Heart left ventricle (tissue), 16 donors: ENCODE results near the gene MAZ. TPM values are rescaled to one million over a fixed set of nuclear protein-coding genes. Genes with fewer than 3 reads are reported as not detected.

Source experiments
- ATAC-seq, 4 donors: fragments of 200-7000 bp; cut with Tn5 transposase; one replicate each; pipeline ENCODE4 v1.9.1; 2020 to 2022; ENCODE audit warnings: moderate library complexity in 4 of 4, mild to moderate bottlenecking in 3 of 4, moderate number of reproducible peaks in 1 of 4
- DNase-seq, 5 donors: peaks; one replicate each; pipeline ENCODE4 v3.0.0-alpha.2; 2020
- H3K27ac ChIP-seq, 12 donors: fragments of 200-600 bp; sonication (generic) in 4 of 12; one replicate each; pipeline versions ENCODE4 v1.5.0 to v1.8.0; 2016 to 2022; ENCODE audit warnings: mild to moderate bottlenecking in 2 of 12
- H3K27me3 ChIP-seq, 9 donors: fragments of 200-600 bp; sonication (generic) in 2 of 9; one replicate each; pipeline versions ENCODE4 v1.5.1 to v1.8.0; 2016 to 2022; ENCODE audit warnings: mild to moderate bottlenecking in 3 of 9
- H3K36me3 ChIP-seq, 9 donors: fragments of 200-600 bp; sonication (generic) in 2 of 9; one replicate each; pipeline versions ENCODE4 v1.5.0 to v1.8.0; 2018 to 2022; ENCODE audit warnings: mild to moderate bottlenecking in 2 of 9
- H3K4me1 ChIP-seq, 12 donors: fragments of 200-600 bp; sonication (generic) in 4 of 12; one replicate each; pipeline versions ENCODE4 v1.5.0 to v1.8.0; 2016 to 2022; ENCODE audit warnings: mild to moderate bottlenecking in 3 of 12
- H3K4me3 ChIP-seq, 12 donors: fragments of 200-600 bp; sonication (generic) in 4 of 12; one replicate each; pipeline versions ENCODE4 v1.5.0 to v1.8.0; 2017 to 2022; ENCODE audit warnings: mild to moderate bottlenecking in 9 of 12, moderate library complexity in 4 of 12
- H3K9me3 ChIP-seq, 12 donors: fragments of 200-600 bp; sonication (generic) in 4 of 12; one replicate each; pipeline versions ENCODE4 v1.5.0 to v1.8.0; 2016 to 2022; ENCODE audit warnings: mild to moderate bottlenecking in 1 of 12
- CTCF ChIP-seq, 12 donors: fragments of 200-600 bp; sonication (generic) in 4 of 12; IDR thresholded peaks; one replicate each; pipeline versions ENCODE4 v1.5.0 to v1.8.0; 2018 to 2022; ENCODE audit warnings: antibody characterized with exemption in 12 of 12, mild to moderate bottlenecking in 5 of 12
- POLR2A ChIP-seq, 2 donors: fragments of 450-650 bp; IDR thresholded peaks; one replicate each; pipeline ENCODE4 v1.6.1; 2017; ENCODE audit warnings: antibody characterized with exemption in 2 of 2, mild to moderate bottlenecking in 2 of 2, moderate library complexity in 2 of 2
- WGBS, 4 donors: extraction: QIAGEN DNeasy Blood & Tissue Kit in 2 of 4; methylation state at CpG; one replicate each; pipeline versions ENCODE4 v1.1.5 to v1.1.7; 2013 to 2018; 5-methylcytosine and 5-hydroxymethylcytosine counted together
- intact Hi-C, 10 donors: fragments of 100-400 bp; cut with DNase I; formaldehyde crosslinking; loops; one replicate each; pipeline versions ENCODE4 v1.11.1 to v1.14.2; 2022
- polyA plus RNA-seq, 2 donors: library from polyadenylated mRNA; stranded (reverse); fragments of 200-250 nt; gene quantifications; one replicate each; pipeline ENCODE4 v1.2.3, GENCODE V29; 2013
- total RNA-seq, 9 donors: library from RNA; depleted of rRNA in 2 of 9; stranded (reverse); fragments of >200 nt in 2 of 9; fragmentation: NEBNext Ultra II Directional in 3 of 9; extraction: Animal tissue kit (Norgen Biotek cat#: 25700) in 3 of 9; gene quantifications; one replicate each; pipeline versions ENCODE4 v1.1.0 to v1.2.4, GENCODE V29; 2016 to 2023
- donor health status: ischemic (EF 13 %, LVEDD 7.1; RV severe dilation, severe dysfunction).
- donor health status: healthy with polysubstance abuse.
- donor health status: DM: no; HTN: yes; CAD: no.
- donor health status: DM: no; HTN: no; CAD: no.
- donor health status: ischemic (EF 25% LVEDD 6.9; RV normal size, moderate dysfunction).
- donor health status: ischemic (EF 25% LVEDD 5.7; RV mildly dilated, moderate dysfunction).
- donor health status: healthy.
- donor health status: DM: yes; HTN: yes; CAD: no.
- donor health status: ischemic (EF 35%, LVEDD 5.7; RV mildly dilated, moderate dysfunction).
- donor health status: nonischemic (EF 11% LVEDD 7.7; RV severe dilation, severe dysfunction).
- donor health status: DM: yes; HTN: yes; CAD: no.
- donor health status: PGD.
- donor health status: ischemic (EF 29% LVEDD 5.4; RV normal size, mild dysfunction).
- donor health status: nonischemic (EF 23%, LVEDD 6.1; RV moderate dilation, normal function).

Gene MAZ
- total and polyA plus RNA-seq, 11 donors, result 58.9 to 188 (median 74.0) TPM

DNA sequence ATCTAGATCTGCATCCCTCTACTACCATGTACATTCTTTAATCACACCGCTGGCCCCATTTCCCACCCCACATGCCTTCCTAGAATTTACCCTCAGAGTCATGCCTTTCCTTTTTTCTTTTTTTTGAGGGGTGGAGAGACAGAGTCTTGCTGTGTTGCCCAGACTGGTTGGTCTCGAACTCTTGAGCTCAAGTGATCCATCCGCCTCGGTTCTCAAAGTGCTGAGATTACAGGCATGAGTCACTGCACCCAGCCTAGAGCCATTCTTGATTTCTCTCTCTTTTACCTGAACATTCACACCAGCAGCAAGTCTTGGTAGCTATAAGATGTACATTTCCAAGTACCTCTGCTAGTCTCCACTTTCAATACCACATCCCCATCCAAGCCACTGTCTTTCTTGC lies 11.8 kb downstream of the MAZ start:
- intact Hi-C loops, result loop anchor here in 6 of 10 donors (5.0 to 10.0 kb wide), 4 partner anchors 44 to 187 kb away; partner anchors contain the start of genes CDIPT (in 3 of the 6), HIRIP3 (in 1 of the 6) and INO80E (in 1 of the 6)
- DNase-seq, result no peak
- no peak overlapping the region for H3K4me3 ChIP-seq
- no peak for ATAC-seq
- WGBS, 4 donors, result 87 to 95% (median 89%) methylated on average over 4 of the region's 4 CpGs
- no peaks in the 10 kb centered on the region for H3K9me3 ChIP-seq
- peak overlapping the region in 1 of 12 donors; percentile 20 for H3K27ac ChIP-seq
- no peaks in the 10 kb centered on the region for H3K27me3 ChIP-seq
- TF ChIP-seq CTCF (IDR thresholded peaks at IDR 0.05) (no peak), POLR2A (IDR thresholded peaks at IDR 0.05) (no peak)
- peaks cover 0 to 20% (median 15%) of the 10 kb centered on the region in 9 donors for H3K36me3 ChIP-seq
- H3K4me1 ChIP-seq, result peaks cover 3 to 72% (median 54%) of the 10 kb centered on the region in 12 donors

DNA sequence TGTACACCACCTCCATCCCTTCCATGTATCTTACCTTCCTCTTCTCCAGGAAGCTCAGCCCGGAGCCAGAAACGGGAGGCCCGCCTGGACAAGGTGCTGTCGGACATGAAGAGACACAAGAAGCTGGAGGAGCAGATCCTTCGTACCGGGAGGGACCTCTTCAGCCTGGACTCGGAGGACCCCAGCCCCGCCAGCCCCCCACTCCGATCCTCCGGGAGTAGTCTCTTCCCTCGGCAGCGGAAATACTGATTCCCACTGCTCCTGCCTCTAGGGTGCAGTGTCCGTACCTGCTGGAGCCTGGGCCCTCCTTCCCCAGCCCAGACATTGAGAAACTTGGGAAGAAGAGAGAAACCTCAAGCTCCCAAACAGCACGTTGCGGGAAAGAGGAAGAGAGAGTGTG lies 13.2 kb downstream of the MAZ start:
- intact Hi-C loops, result loop anchor here in 6 of 10 donors (5.0 to 10.0 kb wide), 4 partner anchors 43 to 185 kb away; partner anchors contain the start of genes CDIPT (in 3 of the 6), HIRIP3 (in 1 of the 6) and INO80E (in 1 of the 6)
- no peak for TF ChIP-seq POLR2A (IDR thresholded peaks at IDR 0.05)
- TF ChIP-seq CTCF (IDR thresholded peaks at IDR 0.05), result no peak
- Histone ChIP-seq H3K36me3 (peaks cover 0 to 20% (median 15%) of the 10 kb centered on the region in 9 donors), H3K9me3 (no peaks in the 10 kb centered on the region), H3K4me1 (peaks cover 3 to 81% (median 61%) of the 10 kb centered on the region in 12 donors), H3K27me3 (no peaks in the 10 kb centered on the region), H3K4me3 (peak overlapping the region in 2 of 12 donors; percentile 73 to 85), H3K27ac (peak overlapping the region in 7 of 12 donors; percentile 75 to 96 (median 90))
- DNase-seq (no peak), ATAC-seq (no peak)
- WGBS, 4 donors, result 81 to 86% (median 84%) methylated on average over 14 to 15 of the region's 15 CpGs

DNA sequence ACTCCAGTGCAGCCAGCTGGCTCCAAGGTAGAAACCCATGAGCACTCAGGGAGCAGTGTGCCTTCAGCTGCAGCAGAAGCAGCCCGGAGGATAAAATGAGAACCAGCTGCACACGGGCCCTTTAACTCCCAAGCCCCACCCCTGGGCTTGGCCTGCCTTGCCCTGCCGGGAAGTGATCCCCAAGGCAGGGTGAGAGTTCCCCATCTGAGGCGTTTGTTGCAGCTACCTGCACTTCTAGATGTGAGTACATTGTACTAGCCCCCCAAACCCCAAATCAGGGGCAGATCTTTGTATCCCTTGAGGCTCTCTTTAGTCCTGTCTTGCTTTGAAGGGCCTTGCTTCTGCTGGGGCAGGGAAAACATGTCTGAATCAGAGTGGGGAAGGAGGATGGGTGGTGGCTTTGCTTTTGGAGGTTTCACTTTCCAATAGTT lies 14.0 kb downstream of the MAZ start, which contains the start of gene MVP:
Gene MVP (plus strand): TSS at position 192 of the 431 bp plus-strand sequence. CDS start 10,088 bp downstream, outside the sequence.
- DNase-seq (peak; percentile 73 to 83 (median 78)), ATAC-seq (peak in 3 of 4 donors; percentile 40 to 60 (median 41))
- peak within 1 kb of the TSS; percentile 74 to 96 (median 88) for H3K27ac ChIP-seq
- no peaks in the 10 kb centered on the region for H3K9me3 ChIP-seq
- no peaks in the 10 kb centered on the region for H3K27me3 ChIP-seq
- peak within 1 kb of the TSS; percentile 21 to 94 (median 73) for H3K4me3 ChIP-seq
- H3K36me3 ChIP-seq, result peaks cover 0 to 20% (median 15%) of the 10 kb centered on the region in 9 donors
- intact Hi-C loops, result loop anchor here in 3 of 10 donors (2.0 to 5.0 kb wide), 3 partner anchors 29 to 42 kb away; partner anchors contain the start of genes CDIPT (in 1 of the 3) and KIF22 (in 1 of the 3)
- 0 to 1% (median 0%) methylated on average over 4 of the region's 4 CpGs for WGBS, 4 donors
- TF ChIP-seq CTCF (IDR thresholded peaks at IDR 0.05) (no peak), POLR2A (IDR thresholded peaks at IDR 0.05) (peak in 1 of 2 donors; percentile 48)
- H3K4me1 ChIP-seq, result peaks cover 3 to 81% (median 61%) of the 10 kb centered on the region in 12 donors
